ENCODE measurements around the gene HCFC1.

HCFC1 gene

DNA sequence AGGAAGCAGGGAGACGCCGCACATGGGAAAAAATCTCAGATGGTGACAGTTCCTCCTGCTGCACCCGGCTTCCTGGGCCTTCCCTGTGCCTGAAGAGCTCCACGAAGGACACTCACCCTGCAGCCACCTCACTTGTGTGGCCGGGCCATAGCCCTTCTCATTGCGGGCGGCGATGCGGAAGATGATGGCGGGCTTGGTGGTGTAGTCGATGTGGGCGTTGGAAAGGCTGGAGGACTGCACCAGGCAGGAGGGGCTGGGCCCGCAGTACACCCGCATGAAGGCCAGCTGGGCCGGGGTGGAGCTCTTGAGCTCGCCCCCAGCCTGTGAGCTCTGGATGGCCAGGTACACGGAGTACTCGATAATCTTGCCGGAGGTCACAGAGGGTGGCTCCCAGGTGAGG, 21.5 kb downstream of the HCFC1 start:
- H3K27me3 Mint-ChIP-seq (ENCODE audit: low read depth): no peaks in the 10 kb centered on the region
- H3K4me1 Mint-ChIP-seq: peaks cover 33% of the 10 kb centered on the region
- no peaks in the 10 kb centered on the region for H3K9me3 Mint-ChIP-seq
- peaks cover 49% of the 10 kb centered on the region for H3K36me3 Mint-ChIP-seq (ENCODE audit: low read depth)
- H3K4me3 Mint-ChIP-seq: no peak overlapping the region
- H3K27ac Mint-ChIP-seq: peak overlapping the region; percentile 25 to 69 (median 60)
- TF ChIP-seq, protein P1, sequence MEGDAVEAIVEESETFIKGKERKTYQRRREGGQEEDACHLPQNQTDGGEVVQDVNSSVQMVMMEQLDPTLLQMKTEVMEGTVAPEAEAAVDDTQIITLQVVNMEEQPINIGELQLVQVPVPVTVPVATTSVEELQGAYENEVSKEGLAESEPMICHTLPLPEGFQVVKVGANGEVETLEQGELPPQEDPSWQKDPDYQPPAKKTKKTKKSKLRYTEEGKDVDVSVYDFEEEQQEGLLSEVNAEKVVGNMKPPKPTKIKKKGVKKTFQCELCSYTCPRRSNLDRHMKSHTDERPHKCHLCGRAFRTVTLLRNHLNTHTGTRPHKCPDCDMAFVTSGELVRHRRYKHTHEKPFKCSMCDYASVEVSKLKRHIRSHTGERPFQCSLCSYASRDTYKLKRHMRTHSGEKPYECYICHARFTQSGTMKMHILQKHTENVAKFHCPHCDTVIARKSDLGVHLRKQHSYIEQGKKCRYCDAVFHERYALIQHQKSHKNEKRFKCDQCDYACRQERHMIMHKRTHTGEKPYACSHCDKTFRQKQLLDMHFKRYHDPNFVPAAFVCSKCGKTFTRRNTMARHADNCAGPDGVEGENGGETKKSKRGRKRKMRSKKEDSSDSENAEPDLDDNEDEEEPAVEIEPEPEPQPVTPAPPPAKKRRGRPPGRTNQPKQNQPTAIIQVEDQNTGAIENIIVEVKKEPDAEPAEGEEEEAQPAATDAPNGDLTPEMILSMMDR (IDR thresholded peaks at IDR 0.05; ENCODE audit: unreplicated experiment in 3 of 3): no peak

DNA sequence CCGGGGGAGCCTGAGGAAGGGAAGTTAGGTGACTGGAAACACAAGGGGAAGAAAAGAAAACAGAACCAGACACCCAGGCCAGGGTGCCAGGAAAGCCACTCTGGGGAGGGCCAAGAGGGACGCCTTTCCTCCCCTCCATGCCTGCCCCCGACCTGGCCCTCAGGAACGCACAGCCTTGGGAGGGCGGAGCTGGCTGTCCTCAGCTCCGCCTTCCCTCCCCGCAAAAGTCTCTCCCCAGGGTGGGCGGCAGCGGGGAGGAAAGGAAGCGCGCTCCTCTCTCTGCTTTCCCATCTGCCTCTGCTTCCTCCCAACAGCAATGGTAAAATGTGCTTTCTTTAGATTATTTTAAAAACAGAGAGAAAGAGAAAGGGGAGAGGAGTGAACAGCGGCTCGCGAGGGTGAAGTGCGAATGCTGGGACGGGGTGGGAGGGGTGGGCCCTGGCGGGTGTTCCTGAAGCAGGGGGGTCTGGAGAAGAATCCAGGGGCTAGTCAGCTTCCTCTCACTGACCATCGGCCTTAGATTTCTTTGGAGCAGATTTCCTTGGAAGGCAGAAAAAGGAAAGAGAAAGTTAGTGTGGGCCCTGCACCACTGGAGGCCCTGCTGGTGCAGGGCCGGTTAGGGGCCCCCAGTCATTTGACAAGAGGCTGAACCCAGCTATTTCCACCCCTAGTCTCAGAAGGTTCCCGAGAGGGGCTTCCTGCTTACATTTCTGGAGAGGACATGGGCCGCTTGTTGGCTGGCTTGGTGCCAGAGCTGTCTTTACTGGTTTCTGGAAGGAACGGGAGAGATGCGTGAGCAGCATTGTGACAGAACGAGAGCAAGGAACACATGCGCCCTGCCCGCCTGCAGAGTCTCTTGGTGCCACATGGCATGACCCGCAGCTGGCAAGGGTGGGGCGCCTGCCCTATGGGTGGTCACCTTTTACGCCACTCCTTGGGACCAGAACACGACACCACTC, 22.5 kb downstream of the HCFC1 start:
- H3K9me3 Mint-ChIP-seq: no peaks in the 10 kb centered on the region
- H3K4me1 Mint-ChIP-seq: peaks cover 33% of the 10 kb centered on the region
- TF ChIP-seq, protein P1 (IDR thresholded peaks at IDR 0.05; ENCODE audit: unreplicated experiment in 3 of 3): no peak
- no peaks in the 10 kb centered on the region for H3K27me3 Mint-ChIP-seq (ENCODE audit: low read depth)
- no peak overlapping the region for H3K4me3 Mint-ChIP-seq
- H3K27ac Mint-ChIP-seq: peak overlapping the region; percentile 85 to 90 (median 90)
- peaks cover 42% of the 10 kb centered on the region for H3K36me3 Mint-ChIP-seq (ENCODE audit: low read depth)

DNA sequence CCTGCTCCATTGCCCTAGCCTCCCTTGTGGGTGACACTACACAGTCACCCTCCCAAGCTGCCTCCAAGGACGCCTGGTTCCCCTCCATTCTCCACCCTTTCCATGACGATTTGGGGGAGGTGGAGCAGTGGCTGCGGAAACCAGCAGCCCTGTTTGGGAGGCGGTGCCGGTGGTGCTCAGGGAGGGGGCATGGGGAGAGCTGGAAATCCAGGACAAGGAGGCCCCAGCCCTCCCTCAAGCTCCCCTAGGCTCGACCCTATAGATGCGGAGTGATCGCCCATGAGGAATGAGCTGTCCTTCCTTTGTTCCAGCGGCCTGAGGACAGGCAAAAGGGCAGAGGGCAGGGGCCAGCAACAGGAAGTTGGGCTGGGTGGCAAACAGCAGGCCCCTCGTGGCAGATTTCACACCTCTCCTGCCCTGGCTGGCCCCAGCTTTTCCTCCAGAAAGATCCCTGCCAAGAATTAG, 23.6 kb downstream of the HCFC1 start:
- Mint-ChIP-seq H3K27me3 (ENCODE audit: low read depth) (no peaks in the 10 kb centered on the region), H3K9me3 (no peaks in the 10 kb centered on the region), H3K27ac (peak overlapping the region; percentile 85 to 90 (median 90)), H3K36me3 (ENCODE audit: low read depth) (peaks cover 37% of the 10 kb centered on the region), H3K4me1 (peaks cover 29% of the 10 kb centered on the region), H3K4me3 (peak overlapping the region in 1 of 3 experiments; percentile 54)
- TF ChIP-seq, protein P1 (IDR thresholded peaks at IDR 0.05; ENCODE audit: unreplicated experiment in 3 of 3): no peak

DNA sequence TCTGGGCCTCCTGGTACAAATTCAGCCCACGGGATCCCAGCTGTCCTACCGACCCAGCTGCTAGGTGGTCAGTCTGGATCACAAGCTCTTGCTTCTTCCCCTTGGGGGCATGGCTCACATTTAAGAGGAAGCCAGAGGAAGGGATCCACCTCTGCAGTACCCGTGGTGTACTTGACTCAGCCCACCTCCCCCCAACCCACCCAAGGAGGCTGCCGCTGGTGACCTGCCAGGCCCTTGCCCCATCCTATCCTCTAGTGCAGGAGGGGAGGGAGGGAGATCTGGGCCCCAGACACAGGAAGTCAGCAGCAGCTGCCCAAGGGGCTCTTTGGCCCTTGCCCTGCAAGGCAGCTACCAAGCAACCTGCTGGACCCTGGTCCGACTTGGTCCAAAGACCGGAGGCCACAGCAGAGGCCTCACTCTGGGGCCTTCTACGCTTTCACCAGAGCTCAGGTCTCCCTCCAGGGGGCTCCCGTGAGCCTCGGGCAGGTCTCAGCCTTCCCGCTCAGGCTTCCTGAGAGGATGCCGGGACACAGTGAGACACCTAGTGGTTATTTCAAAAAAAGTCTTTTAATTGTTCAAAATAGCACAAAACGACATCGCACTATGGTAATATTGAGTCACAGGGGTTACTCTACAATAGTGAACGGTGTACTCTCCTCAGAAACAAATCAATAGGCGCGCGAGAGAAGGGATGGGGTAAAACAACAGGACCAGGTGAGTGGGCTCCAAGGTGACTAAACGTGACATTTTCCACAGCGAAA, 24.4 kb downstream of the HCFC1 start:
- Mint-ChIP-seq H3K27me3 (ENCODE audit: low read depth) (no peaks in the 10 kb centered on the region), H3K27ac (peak overlapping the region; percentile 88 to 90 (median 90)), H3K4me3 (peak overlapping the region in 2 of 3 experiments; percentile 24 to 69), H3K9me3 (no peaks in the 10 kb centered on the region), H3K4me1 (peaks cover 29% of the 10 kb centered on the region), H3K36me3 (ENCODE audit: low read depth) (peaks cover 35% of the 10 kb centered on the region)
- TF ChIP-seq, protein P1 (IDR thresholded peaks at IDR 0.05; ENCODE audit: unreplicated experiment in 3 of 3): peak; percentile 80 to 90 (median 85)

DNA sequence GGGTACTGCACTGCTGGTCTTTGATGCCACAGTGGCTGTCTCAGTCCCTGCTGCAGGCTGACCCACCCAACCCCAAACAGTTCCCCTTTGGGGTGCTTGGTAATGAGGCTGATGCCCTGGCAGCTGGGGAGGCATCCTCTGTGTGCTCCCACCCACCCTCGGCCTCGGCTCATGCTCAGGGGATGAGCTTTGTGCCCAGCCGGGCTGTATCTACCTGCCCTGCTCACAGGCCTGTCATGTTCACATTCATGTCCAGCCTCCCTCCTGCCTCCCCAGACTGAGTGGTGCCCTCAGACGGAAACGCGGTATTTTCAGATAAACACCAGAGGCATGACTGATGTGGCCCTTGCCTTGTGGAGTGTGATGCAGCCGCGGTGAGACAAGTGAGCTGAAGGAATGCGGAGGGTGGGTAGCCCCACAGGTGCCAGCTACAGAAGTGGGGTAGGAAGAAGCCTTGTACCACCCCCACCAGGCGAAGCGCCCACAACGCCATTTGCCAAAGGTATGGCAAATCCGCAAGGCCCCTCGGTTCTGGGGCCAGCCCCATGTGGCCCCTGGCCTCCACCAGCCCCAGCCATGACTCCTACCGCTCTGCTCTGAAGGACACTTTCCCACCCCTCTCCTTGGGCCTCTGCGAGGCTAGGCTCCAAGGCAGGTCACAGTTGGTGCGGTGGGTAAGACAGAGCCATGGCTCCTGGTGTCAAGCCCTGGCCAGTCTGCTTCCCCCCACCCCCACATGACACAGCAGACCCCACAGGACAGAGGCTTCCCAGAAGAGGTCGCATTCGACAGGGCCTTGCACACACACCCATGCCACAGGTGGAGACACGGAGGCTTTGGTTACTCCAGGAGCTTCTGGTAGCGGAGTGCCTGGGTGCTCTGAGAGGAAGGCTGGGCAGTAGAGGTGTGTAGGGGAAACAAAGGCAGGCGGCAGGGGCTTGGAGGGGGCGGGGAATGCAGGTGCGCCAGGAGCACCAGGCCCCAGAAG, 25.4 kb downstream of the HCFC1 start:
- Mint-ChIP-seq H3K4me3 (no peak overlapping the region), H3K4me1 (peaks cover 29% of the 10 kb centered on the region), H3K27me3 (ENCODE audit: low read depth) (no peaks in the 10 kb centered on the region), H3K9me3 (no peaks in the 10 kb centered on the region), H3K27ac (no peak overlapping the region), H3K36me3 (ENCODE audit: low read depth) (peaks cover 32% of the 10 kb centered on the region)
- TF ChIP-seq, protein P1 (IDR thresholded peaks at IDR 0.05; ENCODE audit: unreplicated experiment in 3 of 3): no peak

Measured in nephron (organoid).